ENCODE measurements around the gene TACC3.

TACC3 gene

DNA sequence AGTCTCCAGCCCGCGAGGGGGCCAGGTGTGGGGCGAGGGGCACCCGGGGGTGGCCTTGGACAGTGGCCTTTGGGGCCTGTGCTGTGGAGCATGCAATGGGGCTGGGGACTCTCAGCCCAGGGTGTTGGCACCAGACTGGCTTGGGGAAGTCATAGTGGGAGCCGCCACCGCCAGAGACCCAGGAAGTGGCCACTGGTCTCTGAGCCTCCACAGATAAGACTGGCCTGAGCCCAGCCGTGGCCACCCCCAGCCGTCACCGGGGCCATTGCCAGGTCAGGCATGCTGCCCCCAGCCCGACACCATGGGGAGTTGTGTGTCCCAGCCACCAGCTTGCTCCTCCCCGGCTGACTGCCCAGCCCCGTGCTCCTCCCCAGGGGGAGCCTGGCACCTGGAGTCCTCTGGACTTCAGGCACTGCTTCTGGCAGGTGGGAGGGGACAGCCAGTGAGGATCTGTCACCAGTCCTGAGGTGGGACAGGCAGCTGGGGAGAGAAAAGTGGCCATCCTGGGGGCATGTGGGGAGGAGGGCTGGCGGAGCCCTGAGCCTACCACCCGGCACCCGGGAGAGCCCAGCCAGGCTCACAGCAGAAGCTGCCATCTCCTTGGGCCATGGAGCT is 32.5 kb downstream of the TACC3 start:
- POLR2A ChIA-PET, result no interaction called here

DNA sequence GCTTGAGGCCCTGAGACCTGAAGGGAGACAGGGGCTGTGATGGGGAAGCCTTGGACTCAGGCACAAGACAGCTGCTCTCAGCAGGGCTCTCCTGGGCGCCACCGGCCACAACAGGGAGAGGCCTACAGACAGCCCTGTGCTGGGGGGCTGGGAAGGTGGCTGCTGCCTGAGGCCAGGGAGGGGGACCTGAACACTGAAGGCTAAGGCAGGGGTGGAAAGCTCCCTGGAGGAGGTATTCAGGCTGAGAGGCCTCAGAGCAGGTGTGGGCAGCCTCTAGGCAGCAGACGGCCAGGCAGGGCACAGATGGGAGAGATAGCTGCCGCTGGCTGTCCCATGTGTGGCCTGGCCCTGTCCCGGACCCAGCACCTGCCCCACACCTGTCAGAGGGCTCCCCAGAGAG is 33.0 kb downstream of the TACC3 start:
- ChIA-PET POLR2A (interaction anchor here (1.5 kb wide), 1 partner anchor 8 kb away, joined by 4 read pairs; no protein-coding TSS in a partner anchor), CTCF (interaction anchor here (0.8 kb wide), 1 partner anchor 56 kb away, joined by 6 read pairs; no protein-coding TSS in a partner anchor)
- no peak overlapping the region for H3K27ac ChIP-seq (ENCODE audit: extremely low read depth, low read depth, low read length)
- TF ChIP-seq ZNF530 (tag by site-specific recombination; IDR thresholded peaks at IDR 0.05; ENCODE audit: low read depth) (no peak), ZFP3 (tag by site-specific recombination; IDR thresholded peaks at IDR 0.05; ENCODE audit: low read depth) (no peak), ZBTB8A (tag by site-specific recombination; IDR thresholded peaks at IDR 0.05) (peak; percentile 54), BCL11A (tag by site-specific recombination; IDR thresholded peaks at IDR 0.05; ENCODE audit: low read depth) (no peak), GLIS1 (tag by site-specific recombination; IDR thresholded peaks at IDR 0.05) (peak; percentile 39; the same call in 1 of the 2 replicates), EGR2 (tag by site-specific recombination; IDR thresholded peaks at IDR 0.05; ENCODE audit: low read depth) (peak; percentile 76), ZSCAN23 (tag by site-specific recombination; IDR thresholded peaks at IDR 0.05) (no peak), ZNF416 (tag by site-specific recombination; IDR thresholded peaks at IDR 0.05) (no peak), ZFHX2 (tag by site-specific recombination; conservative IDR thresholded peaks at IDR 0.05) (peak; percentile 74), KLF1 (tag by site-specific recombination; IDR thresholded peaks at IDR 0.05) (peak; percentile 69), KLF16 (tag by site-specific recombination; IDR thresholded peaks at IDR 0.05) (no peak), ZNF768 (tag by site-specific recombination; IDR thresholded peaks at IDR 0.05) (no peak)
- TF ChIP-seq, protein P1, sequence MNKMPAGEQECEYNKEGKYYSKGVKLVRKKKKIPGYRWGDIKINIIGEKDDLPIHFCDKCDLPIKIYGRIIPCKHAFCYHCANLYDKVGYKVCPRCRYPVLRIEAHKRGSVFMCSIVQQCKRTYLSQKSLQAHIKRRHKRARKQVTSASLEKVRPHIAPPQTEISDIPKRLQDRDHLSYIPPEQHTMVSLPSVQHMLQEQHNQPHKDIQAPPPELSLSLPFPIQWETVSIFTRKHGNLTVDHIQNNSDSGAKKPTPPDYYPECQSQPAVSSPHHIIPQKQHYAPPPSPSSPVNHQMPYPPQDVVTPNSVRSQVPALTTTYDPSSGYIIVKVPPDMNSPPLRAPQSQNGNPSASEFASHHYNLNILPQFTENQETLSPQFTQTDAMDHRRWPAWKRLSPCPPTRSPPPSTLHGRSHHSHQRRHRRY (tag by site-specific recombination; IDR thresholded peaks at IDR 0.05), result no peak
- TF ChIP-seq, protein P2, sequence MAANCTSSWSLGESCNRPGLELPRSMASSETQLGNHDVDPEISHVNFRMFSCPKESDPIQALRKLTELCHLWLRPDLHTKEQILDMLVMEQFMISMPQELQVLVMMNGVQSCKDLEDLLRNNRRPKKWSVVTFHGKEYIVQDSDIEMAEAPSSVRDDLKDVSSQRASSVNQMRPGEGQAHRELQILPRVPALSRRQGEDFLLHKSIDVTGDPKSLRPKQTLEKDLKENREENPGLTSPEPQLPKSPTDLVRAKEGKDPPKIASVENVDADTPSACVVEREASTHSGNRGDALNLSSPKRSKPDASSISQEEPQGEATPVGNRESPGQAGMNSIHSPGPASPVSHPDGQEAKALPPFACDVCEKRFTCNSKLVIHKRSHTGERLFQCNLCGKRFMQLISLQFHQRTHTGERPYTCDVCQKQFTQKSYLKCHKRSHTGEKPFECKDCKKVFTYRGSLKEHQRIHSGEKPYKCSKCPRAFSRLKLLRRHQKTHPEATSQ (tag by site-specific recombination; IDR thresholded peaks at IDR 0.05), result no peak
- TF ChIP-seq, protein P3, sequence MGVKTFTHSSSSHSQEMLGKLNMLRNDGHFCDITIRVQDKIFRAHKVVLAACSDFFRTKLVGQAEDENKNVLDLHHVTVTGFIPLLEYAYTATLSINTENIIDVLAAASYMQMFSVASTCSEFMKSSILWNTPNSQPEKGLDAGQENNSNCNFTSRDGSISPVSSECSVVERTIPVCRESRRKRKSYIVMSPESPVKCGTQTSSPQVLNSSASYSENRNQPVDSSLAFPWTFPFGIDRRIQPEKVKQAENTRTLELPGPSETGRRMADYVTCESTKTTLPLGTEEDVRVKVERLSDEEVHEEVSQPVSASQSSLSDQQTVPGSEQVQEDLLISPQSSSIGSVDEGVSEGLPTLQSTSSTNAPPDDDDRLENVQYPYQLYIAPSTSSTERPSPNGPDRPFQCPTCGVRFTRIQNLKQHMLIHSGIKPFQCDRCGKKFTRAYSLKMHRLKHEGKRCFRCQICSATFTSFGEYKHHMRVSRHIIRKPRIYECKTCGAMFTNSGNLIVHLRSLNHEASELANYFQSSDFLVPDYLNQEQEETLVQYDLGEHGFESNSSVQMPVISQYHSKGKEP (tag by site-specific recombination; IDR thresholded peaks at IDR 0.05), result no peak
- TF ChIP-seq, protein P4, sequence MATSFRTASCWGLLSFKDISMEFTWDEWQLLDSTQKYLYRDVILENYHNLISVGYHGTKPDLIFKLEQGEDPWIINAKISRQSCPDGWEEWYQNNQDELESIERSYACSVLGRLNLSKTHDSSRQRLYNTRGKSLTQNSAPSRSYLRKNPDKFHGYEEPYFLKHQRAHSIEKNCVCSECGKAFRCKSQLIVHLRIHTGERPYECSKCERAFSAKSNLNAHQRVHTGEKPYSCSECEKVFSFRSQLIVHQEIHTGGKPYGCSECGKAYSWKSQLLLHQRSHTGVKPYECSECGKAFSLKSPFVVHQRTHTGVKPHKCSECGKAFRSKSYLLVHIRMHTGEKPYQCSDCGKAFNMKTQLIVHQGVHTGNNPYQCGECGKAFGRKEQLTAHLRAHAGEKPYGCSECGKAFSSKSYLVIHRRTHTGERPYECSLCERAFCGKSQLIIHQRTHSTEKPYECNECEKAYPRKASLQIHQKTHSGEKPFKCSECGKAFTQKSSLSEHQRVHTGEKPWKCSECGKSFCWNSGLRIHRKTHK (tag by site-specific recombination; IDR thresholded peaks at IDR 0.05), result no peak
- TF ChIP-seq, protein P5, sequence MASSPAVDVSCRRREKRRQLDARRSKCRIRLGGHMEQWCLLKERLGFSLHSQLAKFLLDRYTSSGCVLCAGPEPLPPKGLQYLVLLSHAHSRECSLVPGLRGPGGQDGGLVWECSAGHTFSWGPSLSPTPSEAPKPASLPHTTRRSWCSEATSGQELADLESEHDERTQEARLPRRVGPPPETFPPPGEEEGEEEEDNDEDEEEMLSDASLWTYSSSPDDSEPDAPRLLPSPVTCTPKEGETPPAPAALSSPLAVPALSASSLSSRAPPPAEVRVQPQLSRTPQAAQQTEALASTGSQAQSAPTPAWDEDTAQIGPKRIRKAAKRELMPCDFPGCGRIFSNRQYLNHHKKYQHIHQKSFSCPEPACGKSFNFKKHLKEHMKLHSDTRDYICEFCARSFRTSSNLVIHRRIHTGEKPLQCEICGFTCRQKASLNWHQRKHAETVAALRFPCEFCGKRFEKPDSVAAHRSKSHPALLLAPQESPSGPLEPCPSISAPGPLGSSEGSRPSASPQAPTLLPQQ (tag by site-specific recombination; IDR thresholded peaks at IDR 0.05), result no peak

More for the DNA sequence above, 32.5 kb downstream of the TACC3 start:
- TF ChIP-seq GLIS1 (tag by site-specific recombination; IDR thresholded peaks at IDR 0.05), result peak; percentile 58; the same call in 1 of the 2 replicates
- no peak for TF ChIP-seq ZNF623 (tag by site-specific recombination; IDR thresholded peaks at IDR 0.05)
- TF ChIP-seq, protein P6, sequence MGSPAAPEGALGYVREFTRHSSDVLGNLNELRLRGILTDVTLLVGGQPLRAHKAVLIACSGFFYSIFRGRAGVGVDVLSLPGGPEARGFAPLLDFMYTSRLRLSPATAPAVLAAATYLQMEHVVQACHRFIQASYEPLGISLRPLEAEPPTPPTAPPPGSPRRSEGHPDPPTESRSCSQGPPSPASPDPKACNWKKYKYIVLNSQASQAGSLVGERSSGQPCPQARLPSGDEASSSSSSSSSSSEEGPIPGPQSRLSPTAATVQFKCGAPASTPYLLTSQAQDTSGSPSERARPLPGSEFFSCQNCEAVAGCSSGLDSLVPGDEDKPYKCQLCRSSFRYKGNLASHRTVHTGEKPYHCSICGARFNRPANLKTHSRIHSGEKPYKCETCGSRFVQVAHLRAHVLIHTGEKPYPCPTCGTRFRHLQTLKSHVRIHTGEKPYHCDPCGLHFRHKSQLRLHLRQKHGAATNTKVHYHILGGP (tag by site-specific recombination; IDR thresholded peaks at IDR 0.05), result no peak
- no peak for TF ChIP-seq ZNF664 (tag by site-specific recombination; IDR thresholded peaks at IDR 0.05)
- no peak for TF ChIP-seq ZNF350 (tag by site-specific recombination; IDR thresholded peaks at IDR 0.05)
- no peak for TF ChIP-seq ZNF214 (tag by site-specific recombination; IDR thresholded peaks at IDR 0.05; ENCODE audit: borderline replicate concordance)
- TF ChIP-seq ZNF843 (tag by site-specific recombination; IDR thresholded peaks at IDR 0.05), result no peak
- TF ChIP-seq KLF7 (tag by site-specific recombination; IDR thresholded peaks at IDR 0.05; ENCODE audit: borderline replicate concordance), result no peak
- no peak for TF ChIP-seq YY1 (tag by site-specific recombination; IDR thresholded peaks at IDR 0.05)
- TF ChIP-seq, protein P7, sequence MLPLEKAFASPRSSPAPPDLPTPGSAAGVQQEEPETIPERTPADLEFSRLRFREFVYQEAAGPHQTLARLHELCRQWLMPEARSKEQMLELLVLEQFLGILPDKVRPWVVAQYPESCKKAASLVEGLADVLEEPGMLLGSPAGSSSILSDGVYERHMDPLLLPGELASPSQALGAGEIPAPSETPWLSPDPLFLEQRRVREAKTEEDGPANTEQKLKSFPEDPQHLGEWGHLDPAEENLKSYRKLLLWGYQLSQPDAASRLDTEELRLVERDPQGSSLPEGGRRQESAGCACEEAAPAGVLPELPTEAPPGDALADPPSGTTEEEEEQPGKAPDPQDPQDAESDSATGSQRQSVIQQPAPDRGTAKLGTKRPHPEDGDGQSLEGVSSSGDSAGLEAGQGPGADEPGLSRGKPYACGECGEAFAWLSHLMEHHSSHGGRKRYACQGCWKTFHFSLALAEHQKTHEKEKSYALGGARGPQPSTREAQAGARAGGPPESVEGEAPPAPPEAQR (tag by site-specific recombination; IDR thresholded peaks at IDR 0.05), result no peak
- no peak for TF ChIP-seq TCF7L2 (IDR thresholded peaks at IDR 0.05; ENCODE audit: borderline replicate concordance, low read depth, low read length)
- no peak for TF ChIP-seq ZNF544 (tag by site-specific recombination; IDR thresholded peaks at IDR 0.05)
- no peak for TF ChIP-seq REPIN1 (tag by site-specific recombination; IDR thresholded peaks at IDR 0.05; ENCODE audit: low read depth)
- TF ChIP-seq SCRT1 (tag by site-specific recombination; IDR thresholded peaks at IDR 0.05; ENCODE audit: borderline replicate concordance), result no peak
- TF ChIP-seq ZNF423 (tag by site-specific recombination; IDR thresholded peaks at IDR 0.05), result 0 out of 2 replicates have a peak, but pooled peaks have one; percentile 11
- TF ChIP-seq ZNF785 (tag by site-specific recombination; IDR thresholded peaks at IDR 0.05), result no peak
- H3K4me3 ChIP-seq (ENCODE audit: low read depth, low read length), result no peak overlapping the region
- CTCF ChIA-PET, result interaction anchor here (0.8 kb wide), 1 partner anchor 56 kb away, joined by 6 read pairs; no protein-coding TSS in a partner anchor
- H3K9me3 ChIP-seq (ENCODE audit: control insufficient read depth, insufficient read depth, low read depth, low read length), result no peaks in the 10 kb centered on the region
- no peak overlapping the region for H3K27ac ChIP-seq (ENCODE audit: extremely low read depth, low read depth, low read length)
- no peaks in the 10 kb centered on the region for H3K4me1 ChIP-seq (ENCODE audit: control insufficient read depth, insufficient read depth, low read length)
- H3K36me3 ChIP-seq (ENCODE audit: control insufficient read depth in 2 of 2, insufficient read depth in 1 of 2, low read length in 2 of 2), result no peaks in the 10 kb centered on the region

More for the DNA sequence above, 33.0 kb downstream of the TACC3 start:
- Histone ChIP-seq H3K4me1 (ENCODE audit: control insufficient read depth, insufficient read depth, low read length) (no peaks in the 10 kb centered on the region), H3K36me3 (ENCODE audit: control insufficient read depth in 2 of 2, insufficient read depth in 1 of 2, low read length in 2 of 2) (no peaks in the 10 kb centered on the region), H3K4me3 (ENCODE audit: low read depth, low read length) (no peak overlapping the region), H3K9me3 (ENCODE audit: control insufficient read depth, insufficient read depth, low read depth, low read length) (no peaks in the 10 kb centered on the region)

Measured in HEK293 (cell line).